Mesothelial cell of epicardium (in vitro differentiated cells): ENCODE results near the gene PTGDR. TPM values are rescaled to one million over a fixed set of nuclear protein-coding genes. Genes with fewer than 3 reads are reported as not detected.

Source experiments
- DNase-seq, 2 experiments: peaks; one replicate each; pipeline ENCODE4 v3.0.0; 2021; ENCODE audit warnings: low spot score in 2 of 2; ENCODE audit not compliant: unreplicated experiment in 2 of 2
- H3K27ac Mint-ChIP-seq: 2 replicates; pipeline ENCODE4 v1.8.0; 2021; ENCODE audit warnings: mixed read lengths
- H3K27me3 Mint-ChIP-seq: 2 replicates; pipeline ENCODE4 v1.8.0; 2021; ENCODE audit warnings: low read depth, mixed read lengths
- H3K36me3 Mint-ChIP-seq: 2 replicates; pipeline ENCODE4 v1.8.0; 2021; ENCODE audit warnings: mixed read lengths
- H3K4me1 Mint-ChIP-seq: 2 replicates; pipeline ENCODE4 v1.8.0; 2021; ENCODE audit warnings: mixed read lengths
- H3K4me3 Mint-ChIP-seq: 2 replicates; pipeline ENCODE4 v1.8.0; 2021; ENCODE audit warnings: mild to moderate bottlenecking, moderate library complexity, mixed read lengths
- H3K9me3 Mint-ChIP-seq: 2 replicates; pipeline ENCODE4 v1.8.0; 2021; ENCODE audit warnings: mixed read lengths
- CTCF ChIP-seq: fragments of 200-600 bp; sonication (generic); IDR thresholded peaks from one replicate; pipeline ENCODE4 v1.5.0; 2021; ENCODE audit warnings: antibody characterized with exemption; ENCODE audit not compliant: unreplicated experiment
- total RNA-seq: library from RNA; stranded (reverse); gene quantifications from 3 replicates; pipeline ENCODE4 v1.2.1, GENCODE V29; 2021

PTGDR gene
- total RNA-seq, 1 donor from 2014 or later = 0.07 TPM

DNA sequence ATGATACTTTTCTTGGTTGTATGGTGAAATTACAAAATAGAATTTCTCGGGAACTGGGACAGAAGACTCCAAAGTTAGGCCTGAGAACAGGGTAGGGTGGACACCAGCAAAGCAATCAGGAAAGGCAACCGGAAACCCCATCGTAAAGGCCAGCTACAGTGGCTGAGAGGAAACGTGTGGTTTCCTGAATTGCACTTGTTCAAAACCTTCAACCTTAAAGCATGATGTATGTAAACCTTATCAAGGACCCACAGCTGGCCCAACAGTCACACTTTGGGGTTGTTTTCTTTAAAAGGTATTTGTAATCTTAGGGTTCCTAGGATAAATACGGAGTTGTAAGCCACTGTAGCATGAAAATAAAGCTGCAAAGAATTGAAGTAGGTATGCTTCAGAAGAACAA is 2.2 kb upstream of the PTGDR start:
- Mint-ChIP-seq H3K4me3 (no peak overlapping the region), H3K9me3 (no peaks in the 10 kb centered on the region), H3K4me1 (peaks cover 12% of the 10 kb centered on the region), H3K27ac (no peak overlapping the region), H3K36me3 (no peaks in the 10 kb centered on the region), H3K27me3 (peaks cover 77% of the 10 kb centered on the region)
- TF ChIP-seq CTCF = no peak
- no peak for DNase-seq

DNA sequence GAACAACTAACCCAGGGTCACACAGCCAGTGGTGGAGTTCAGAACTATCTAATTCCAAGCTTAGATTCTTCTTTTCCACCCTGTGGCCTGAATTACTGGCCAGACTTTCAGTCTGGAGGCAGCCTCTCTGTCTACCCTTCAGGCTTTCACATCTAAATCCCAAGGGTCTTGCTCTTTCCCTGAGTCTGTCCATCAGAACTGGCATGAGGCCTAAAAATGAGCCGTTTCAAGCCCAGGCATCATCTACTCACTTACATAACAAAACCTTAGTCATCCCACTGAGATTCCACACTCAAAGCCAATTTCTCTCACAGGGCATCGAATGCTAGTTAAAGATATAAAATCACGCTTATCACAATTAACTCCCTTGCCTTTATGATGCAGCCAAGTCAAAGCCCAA is 1.3 kb upstream of the PTGDR start:
- H3K4me1 Mint-ChIP-seq = peaks cover 12% of the 10 kb centered on the region
- H3K4me3 Mint-ChIP-seq = no peak overlapping the region
- no peak for DNase-seq

DNA sequence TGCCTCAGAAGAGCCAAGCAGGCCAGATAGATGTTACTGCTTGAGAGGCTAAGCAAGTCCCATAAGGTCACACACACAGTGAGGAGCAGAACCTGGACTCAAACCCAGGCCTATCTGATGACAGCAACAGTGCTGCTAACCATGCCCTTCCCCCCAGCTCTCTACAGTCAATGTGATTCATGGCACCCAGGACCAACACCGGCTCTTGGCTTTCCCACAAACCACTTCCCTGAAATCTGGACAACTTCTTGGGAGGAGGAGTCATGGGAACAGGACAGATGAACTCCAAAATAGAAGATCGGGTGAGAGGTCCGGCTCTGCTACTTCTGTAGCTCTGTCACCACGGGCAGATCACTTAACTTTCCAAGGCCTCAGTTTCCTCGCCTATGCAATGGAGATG is 716 bp upstream of the PTGDR start:
- H3K27me3 Mint-ChIP-seq = peaks cover 87% of the 10 kb centered on the region
- H3K27ac Mint-ChIP-seq = no peak overlapping the region

More for the DNA sequence above, 1.3 kb upstream of the PTGDR start:
- Mint-ChIP-seq H3K36me3 (no peaks in the 10 kb centered on the region), H3K27me3 (peaks cover 81% of the 10 kb centered on the region), H3K9me3 (no peaks in the 10 kb centered on the region), H3K27ac (no peak overlapping the region)
- TF ChIP-seq CTCF = no peak

DNA sequence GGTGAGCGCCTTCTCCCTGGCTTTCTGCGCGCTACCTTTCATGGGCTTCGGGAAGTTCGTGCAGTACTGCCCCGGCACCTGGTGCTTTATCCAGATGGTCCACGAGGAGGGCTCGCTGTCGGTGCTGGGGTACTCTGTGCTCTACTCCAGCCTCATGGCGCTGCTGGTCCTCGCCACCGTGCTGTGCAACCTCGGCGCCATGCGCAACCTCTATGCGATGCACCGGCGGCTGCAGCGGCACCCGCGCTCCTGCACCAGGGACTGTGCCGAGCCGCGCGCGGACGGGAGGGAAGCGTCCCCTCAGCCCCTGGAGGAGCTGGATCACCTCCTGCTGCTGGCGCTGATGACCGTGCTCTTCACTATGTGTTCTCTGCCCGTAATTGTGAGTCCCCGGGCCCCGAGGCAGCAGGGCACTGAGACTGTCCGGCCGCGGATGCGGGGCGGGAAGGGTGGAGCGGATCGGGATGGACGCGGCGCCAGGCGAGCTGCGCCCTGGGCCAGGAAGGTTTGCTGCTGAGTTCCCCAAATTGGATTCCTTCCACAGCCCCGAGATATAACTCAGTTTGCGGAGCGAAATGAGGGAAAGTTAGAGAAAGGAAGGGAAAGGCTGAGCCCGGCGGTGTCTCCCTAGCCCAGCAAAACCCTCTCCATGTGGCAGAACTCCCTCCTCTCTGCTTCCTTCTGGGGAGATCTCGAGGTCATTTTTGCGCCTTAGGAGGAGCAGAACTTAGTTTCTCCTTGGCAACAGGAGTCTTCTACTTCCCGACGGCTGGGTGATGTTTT is 972 bp downstream of the PTGDR start:
- H3K4me3 Mint-ChIP-seq = peak overlapping the region; percentile 71
- no peak for TF ChIP-seq CTCF
- H3K27me3 Mint-ChIP-seq = peaks cover 94% of the 10 kb centered on the region
- peaks cover 12% of the 10 kb centered on the region for H3K4me1 Mint-ChIP-seq
- no peak overlapping the region for H3K27ac Mint-ChIP-seq
- DNase-seq = peak in 1 of 2 experiments; percentile 41
- no peaks in the 10 kb centered on the region for H3K9me3 Mint-ChIP-seq
- H3K36me3 Mint-ChIP-seq = no peaks in the 10 kb centered on the region

More for the DNA sequence above, 716 bp upstream of the PTGDR start:
- Mint-ChIP-seq H3K9me3 (no peaks in the 10 kb centered on the region), H3K4me3 (peak overlapping the region; percentile 71), H3K4me1 (peaks cover 12% of the 10 kb centered on the region), H3K36me3 (no peaks in the 10 kb centered on the region)
- no peak for DNase-seq
- TF ChIP-seq CTCF = no peak

DNA sequence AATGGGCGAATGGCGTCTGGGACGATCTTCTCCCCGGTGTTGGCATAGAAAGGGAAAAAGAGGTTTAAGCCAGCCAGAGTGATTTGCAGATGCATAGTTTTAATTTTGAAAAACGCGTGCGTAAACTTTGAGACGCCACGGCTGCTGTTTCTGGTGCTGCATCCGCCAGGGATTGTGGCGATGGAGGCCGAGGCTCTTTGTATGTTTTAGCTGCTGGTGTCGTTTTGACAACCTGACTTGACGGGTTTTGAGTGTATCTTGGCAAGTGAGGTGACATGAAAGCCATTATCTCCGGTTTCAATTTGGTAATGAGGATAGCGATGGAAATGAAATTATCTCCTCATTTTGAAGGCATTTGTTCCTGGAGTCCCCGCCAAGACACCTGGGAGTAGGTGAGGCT is 1.6 kb downstream of the PTGDR start:
- H3K9me3 Mint-ChIP-seq = no peaks in the 10 kb centered on the region
- no peaks in the 10 kb centered on the region for H3K36me3 Mint-ChIP-seq
- peak overlapping the region; percentile 71 for H3K4me3 Mint-ChIP-seq
- H3K27ac Mint-ChIP-seq = no peak overlapping the region
- peaks cover 92% of the 10 kb centered on the region for H3K27me3 Mint-ChIP-seq
- peaks cover 12% of the 10 kb centered on the region for H3K4me1 Mint-ChIP-seq
- no peak for DNase-seq
- no peak for TF ChIP-seq CTCF
